Measurements from ENCODE around the gene NDUFAF5. TPM values are rescaled to one million over a fixed set of nuclear protein-coding genes. Genes with fewer than 3 reads are reported as not detected.

Gene NDUFAF5
- total RNA-seq, 2 experiments from 2014 or later: 70.8 to 73.5 TPM

- Histone ChIP-seq H3K4me1 (ENCODE audit: insufficient read depth, low read length) (no peaks in the 10 kb centered on the region), H3K4me3 (ENCODE audit: low read length) (no peak overlapping the region), H3K9me3 (ENCODE audit: control insufficient read depth in 1 of 2, insufficient read depth in 1 of 2, low read length in 2 of 2) (no peaks in the 10 kb centered on the region), H3K27me3 (ENCODE audit: control insufficient read depth in 1 of 2, insufficient read depth in 2 of 2, low read length in 2 of 2) (no peaks in the 10 kb centered on the region), H3K36me3 (ENCODE audit: insufficient read depth, low read length) (peaks cover 70% of the 10 kb centered on the region), H3K27ac (ENCODE audit: low read depth in 1 of 2, low read length in 2 of 2) (no peak overlapping the region)
- intact Hi-C loops (cut with DNase I, micrococcal nuclease): no loop called here
- no peak overlapping the region for H3K27ac Mint-ChIP-seq
- ATAC-seq (ENCODE audit: poor library complexity) (no peak), DNase-seq (no peak)
- no peak overlapping the region for H3K4me3 Mint-ChIP-seq
- ChIA-PET POLR2A (no interaction called here), CTCF (no interaction called here)
- peaks cover 77% of the 10 kb centered on the region for H3K36me3 Mint-ChIP-seq (ENCODE audit: low read depth)
- H3K27me3 Mint-ChIP-seq: no peaks in the 10 kb centered on the region
- TF ChIP-seq, protein P1, sequence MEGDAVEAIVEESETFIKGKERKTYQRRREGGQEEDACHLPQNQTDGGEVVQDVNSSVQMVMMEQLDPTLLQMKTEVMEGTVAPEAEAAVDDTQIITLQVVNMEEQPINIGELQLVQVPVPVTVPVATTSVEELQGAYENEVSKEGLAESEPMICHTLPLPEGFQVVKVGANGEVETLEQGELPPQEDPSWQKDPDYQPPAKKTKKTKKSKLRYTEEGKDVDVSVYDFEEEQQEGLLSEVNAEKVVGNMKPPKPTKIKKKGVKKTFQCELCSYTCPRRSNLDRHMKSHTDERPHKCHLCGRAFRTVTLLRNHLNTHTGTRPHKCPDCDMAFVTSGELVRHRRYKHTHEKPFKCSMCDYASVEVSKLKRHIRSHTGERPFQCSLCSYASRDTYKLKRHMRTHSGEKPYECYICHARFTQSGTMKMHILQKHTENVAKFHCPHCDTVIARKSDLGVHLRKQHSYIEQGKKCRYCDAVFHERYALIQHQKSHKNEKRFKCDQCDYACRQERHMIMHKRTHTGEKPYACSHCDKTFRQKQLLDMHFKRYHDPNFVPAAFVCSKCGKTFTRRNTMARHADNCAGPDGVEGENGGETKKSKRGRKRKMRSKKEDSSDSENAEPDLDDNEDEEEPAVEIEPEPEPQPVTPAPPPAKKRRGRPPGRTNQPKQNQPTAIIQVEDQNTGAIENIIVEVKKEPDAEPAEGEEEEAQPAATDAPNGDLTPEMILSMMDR (IDR thresholded peaks at IDR 0.05): no peak
- no peaks in the 10 kb centered on the region for H3K4me1 Mint-ChIP-seq (ENCODE audit: low read depth)
- H3K9me3 Mint-ChIP-seq: peaks cover 4% of the 10 kb centered on the region
These were observed 19.5 kb upstream of the NDUFAF5 start for GRCh38 chr20:13765299-13765698.

- Mint-ChIP-seq H3K9me3 (peaks cover 4% of the 10 kb centered on the region), H3K4me1 (ENCODE audit: low read depth) (no peaks in the 10 kb centered on the region), H3K27ac (no peak overlapping the region), H3K36me3 (ENCODE audit: low read depth) (peaks cover 83% of the 10 kb centered on the region), H3K4me3 (no peak overlapping the region), H3K27me3 (no peaks in the 10 kb centered on the region)
- Histone ChIP-seq H3K4me1 (ENCODE audit: insufficient read depth, low read length) (no peaks in the 10 kb centered on the region), H3K9me3 (ENCODE audit: control insufficient read depth in 1 of 2, insufficient read depth in 1 of 2, low read length in 2 of 2) (no peaks in the 10 kb centered on the region), H3K4me3 (ENCODE audit: low read length) (no peak overlapping the region), H3K27me3 (ENCODE audit: control insufficient read depth in 1 of 2, insufficient read depth in 2 of 2, low read length in 2 of 2) (no peaks in the 10 kb centered on the region), H3K27ac (ENCODE audit: low read depth in 1 of 2, low read length in 2 of 2) (no peak overlapping the region), H3K36me3 (ENCODE audit: insufficient read depth, low read length) (peaks cover 76% of the 10 kb centered on the region)
- intact Hi-C loops (cut with DNase I, micrococcal nuclease): no loop called here
- POLR2A ChIA-PET: interaction anchor here (0.7 kb wide), 1 partner anchor 210 kb away, joined by 3 read pairs; no protein-coding TSS in a partner anchor
- TF ChIP-seq, protein P1 (IDR thresholded peaks at IDR 0.05): no peak
- ATAC-seq (ENCODE audit: poor library complexity): no peak
- CTCF ChIA-PET: no interaction called here
- DNase-seq: no peak
These were observed 18.9 kb upstream of the NDUFAF5 start for GRCh38 chr20:13765868-13766416.

DNA sequence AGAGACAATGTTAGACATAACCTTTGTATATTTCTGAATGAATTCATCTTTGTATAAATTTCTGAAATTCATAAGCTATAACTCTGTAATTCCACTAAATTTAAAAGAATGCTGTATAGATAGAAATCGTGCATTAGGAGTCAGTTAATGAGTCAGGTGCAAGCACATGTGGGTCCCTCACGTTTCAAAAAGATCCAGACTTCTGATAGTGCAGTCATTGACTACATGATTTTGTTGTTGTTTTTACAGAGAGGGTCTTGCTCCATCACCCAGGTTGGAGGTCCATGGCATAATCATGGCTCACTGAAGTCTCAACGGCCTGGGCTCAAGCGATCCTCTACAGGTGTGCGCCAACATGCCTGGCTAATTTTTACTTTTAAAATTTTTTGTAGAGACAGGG, 14.7 kb upstream of the NDUFAF5 start:
- Mint-ChIP-seq H3K4me3 (no peak overlapping the region), H3K36me3 (ENCODE audit: low read depth) (peaks cover 89% of the 10 kb centered on the region), H3K9me3 (peaks cover 4% of the 10 kb centered on the region), H3K4me1 (ENCODE audit: low read depth) (no peaks in the 10 kb centered on the region), H3K27me3 (no peaks in the 10 kb centered on the region), H3K27ac (no peak overlapping the region)
- Histone ChIP-seq H3K4me1 (ENCODE audit: insufficient read depth, low read length) (no peaks in the 10 kb centered on the region), H3K27ac (ENCODE audit: low read depth in 1 of 2, low read length in 2 of 2) (no peak overlapping the region), H3K4me3 (ENCODE audit: low read length) (no peak overlapping the region), H3K9me3 (ENCODE audit: control insufficient read depth in 1 of 2, insufficient read depth in 1 of 2, low read length in 2 of 2) (no peaks in the 10 kb centered on the region), H3K36me3 (ENCODE audit: insufficient read depth, low read length) (peaks cover 76% of the 10 kb centered on the region), H3K27me3 (ENCODE audit: control insufficient read depth in 1 of 2, insufficient read depth in 2 of 2, low read length in 2 of 2) (no peaks in the 10 kb centered on the region)
- POLR2A ChIA-PET: no interaction called here
- TF ChIP-seq, protein P1 (IDR thresholded peaks at IDR 0.05): no peak
- intact Hi-C loops (cut with DNase I, micrococcal nuclease): loop anchor here in 1 of 2 experiments (5.0 kb wide), 3 partner anchors 313 to 843 kb away; no protein-coding TSS in a partner anchor
- CTCF ChIA-PET: no interaction called here
- DNase-seq (no peak), ATAC-seq (ENCODE audit: poor library complexity) (no peak)

Measured in CD4-positive, alpha-beta T cell (primary cell).